Measurements from ENCODE around the gene NLGN1.
A peak's percentile ranks its signal among the peaks of the same experiment; 100 is the strongest.
"Not testable (repeated sequence)": the region's sequence is repeated elsewhere in the genome, so short reads cannot be mapped to it uniquely, and the experiment has no call there.

NLGN1 gene

GRCh38 chr3:174220775-174221554, 823.4 kb downstream of the NLGN1 start:
- peak; percentile 3 for DNase-seq (ENCODE audit: low read depth)

DNA sequence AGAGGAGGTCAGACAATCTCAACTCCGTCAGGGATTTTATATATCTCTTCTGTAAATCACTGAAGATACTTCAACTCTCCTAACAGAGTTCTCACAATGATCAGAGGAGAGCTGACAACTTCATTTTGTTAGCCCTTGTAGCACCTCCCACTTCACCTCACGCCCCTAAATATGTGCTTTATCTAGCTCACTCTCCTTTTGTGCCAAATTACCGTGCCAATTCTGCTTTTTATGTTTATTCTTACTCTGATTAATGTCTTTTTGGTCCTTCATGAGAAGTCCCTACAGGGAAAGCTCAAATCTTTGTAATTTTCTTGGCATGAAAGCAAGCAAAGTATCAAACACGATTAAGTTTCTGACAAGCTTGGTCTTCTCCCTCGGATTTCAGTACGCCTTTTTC, 825.5 kb downstream of the NLGN1 start:
- DNase-seq (ENCODE audit: low read depth) = no peak

GRCh38 chr3:174223626-174224025, 826.1 kb downstream of the NLGN1 start:
- DNase-seq (ENCODE audit: low read depth) = no peak

- peak; percentile 71 for DNase-seq (ENCODE audit: low read depth)
Observed at GRCh38 chr3:174229916-174230315, 832.4 kb downstream of the NLGN1 start.

DNA sequence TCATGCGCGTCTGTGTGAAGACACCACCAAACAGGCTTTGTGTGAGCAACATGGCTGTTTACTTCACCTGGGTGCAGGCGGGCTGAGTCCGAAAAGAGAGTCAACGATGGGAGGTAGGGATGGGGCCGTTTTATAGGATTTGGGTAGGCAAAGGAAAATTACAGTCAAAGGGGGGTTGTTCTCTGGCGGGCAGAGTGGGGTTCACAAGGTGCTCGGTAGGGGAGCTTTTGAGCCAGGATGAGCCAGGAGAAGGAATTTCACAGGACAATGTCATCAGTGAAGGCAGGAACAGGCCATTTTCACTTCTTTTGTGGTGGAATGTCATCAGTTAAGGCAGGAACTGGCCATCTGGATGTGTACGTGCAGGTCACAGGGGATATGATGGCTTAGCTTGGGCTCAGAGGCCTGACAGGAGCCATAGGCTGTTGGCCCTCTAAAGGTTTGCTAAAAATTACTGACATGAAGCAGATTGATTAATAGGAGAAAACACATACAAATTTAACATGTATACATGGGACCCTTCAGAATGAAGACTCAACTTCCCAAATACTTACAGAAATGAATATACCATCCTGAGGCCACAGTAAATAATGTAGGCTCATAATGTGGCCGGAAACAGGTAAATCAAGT, 834.6 kb downstream of the NLGN1 start:
- DNase-seq (ENCODE audit: low read depth) = not testable (repeated sequence)

GRCh38 chr3:174232658-174233429, 835.3 kb downstream of the NLGN1 start:
- DNase-seq (ENCODE audit: low read depth) = no peak

DNA sequence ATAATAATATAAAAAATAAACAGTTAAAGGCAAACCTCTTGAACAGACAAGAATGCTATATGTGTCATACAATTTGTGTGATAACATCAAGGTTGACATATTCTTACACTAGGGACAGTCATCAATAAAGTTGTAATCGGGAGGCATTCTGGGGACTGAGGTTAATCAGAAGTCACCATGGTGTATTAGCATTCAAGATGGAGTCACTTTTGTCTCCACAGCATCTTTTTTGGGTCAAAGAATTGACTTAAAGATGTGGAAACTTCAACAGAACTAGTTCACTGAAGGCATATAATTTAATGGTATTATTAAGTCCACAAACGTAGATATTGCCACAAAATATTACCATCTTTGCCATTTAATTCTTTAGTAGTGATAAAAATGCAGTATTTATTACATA, 836.0 kb downstream of the NLGN1 start:
- DNase-seq (ENCODE audit: low read depth) = no peak

DNA sequence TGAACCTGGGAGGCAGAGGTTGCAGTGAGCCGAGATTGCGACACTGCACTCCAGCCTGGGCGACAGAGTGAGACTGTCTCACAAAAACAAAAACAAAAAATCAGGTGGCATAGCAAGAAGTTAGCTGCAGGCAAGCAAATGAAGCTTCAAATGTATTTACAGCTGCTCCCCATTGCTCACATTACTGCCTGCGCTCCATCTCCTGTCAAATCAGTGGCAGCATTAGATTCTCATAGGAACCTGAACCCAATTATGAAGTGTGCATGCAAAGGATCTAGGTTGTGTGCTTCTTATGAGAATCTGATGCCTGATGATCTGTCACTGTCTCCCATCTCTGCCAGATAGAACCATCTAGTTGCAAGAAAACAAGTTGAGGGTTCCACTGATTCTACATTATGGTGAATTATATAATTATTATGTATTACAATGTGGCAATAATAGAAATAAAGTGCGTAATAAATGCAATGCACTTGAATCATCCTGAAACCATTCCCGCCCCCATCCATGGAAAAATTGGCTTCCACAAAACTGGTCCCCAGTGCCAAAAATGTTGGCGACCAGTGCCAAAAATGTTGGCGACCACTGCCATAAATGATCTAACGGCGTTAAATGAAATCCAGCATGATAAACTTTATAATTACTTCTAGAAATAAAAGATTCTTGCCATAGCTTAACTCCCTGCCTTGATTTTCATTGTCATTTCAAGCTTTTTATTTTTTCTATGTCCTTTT, 844.9 kb downstream of the NLGN1 start:
- DNase-seq (ENCODE audit: low read depth) = peak; percentile 11

DNA sequence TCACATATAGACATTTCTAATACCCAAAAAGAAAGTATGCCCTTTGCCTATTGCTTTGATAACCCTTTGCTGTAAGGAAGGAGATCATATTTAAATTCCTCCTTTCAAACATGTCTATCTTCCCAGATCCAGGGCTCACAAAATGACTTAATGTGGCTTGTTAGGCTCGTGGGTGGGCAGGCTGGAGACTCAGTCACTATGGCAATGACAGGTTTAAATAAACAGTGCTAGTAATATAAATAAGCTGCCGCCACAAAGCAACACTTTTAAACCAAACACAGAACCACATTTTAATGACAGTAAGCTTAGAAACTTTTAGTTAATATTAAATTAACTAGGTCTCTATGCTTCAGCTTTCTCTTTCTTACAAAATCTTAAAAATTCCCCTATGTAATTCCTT, 845.6 kb downstream of the NLGN1 start:
- DNase-seq (ENCODE audit: low read depth) = peak; percentile 66

DNA sequence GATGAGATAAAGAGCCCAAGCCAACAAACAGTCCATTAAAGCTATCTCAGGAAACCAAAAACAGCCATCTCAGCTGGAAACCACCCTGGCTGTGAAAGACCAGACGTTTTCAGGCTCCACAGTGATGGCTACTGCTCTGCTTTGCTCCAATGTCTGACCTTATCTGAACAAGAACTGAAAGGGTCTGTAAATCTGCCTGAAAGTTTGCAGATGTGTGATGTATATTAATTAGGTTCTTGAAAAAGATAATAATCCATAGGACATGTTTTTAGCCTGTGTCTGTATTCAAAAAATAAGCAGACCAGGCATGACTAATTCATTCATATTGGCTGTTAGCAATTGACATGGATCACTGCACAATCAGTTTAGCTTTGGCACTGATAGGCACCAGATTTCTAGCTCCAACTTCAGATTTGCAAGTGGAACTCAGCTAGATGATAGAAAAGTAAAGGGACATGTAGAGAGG, 850.2 kb downstream of the NLGN1 start:
- DNase-seq (ENCODE audit: low read depth) = no peak

GRCh38 chr3:174251681-174252080, 854.1 kb downstream of the NLGN1 start:
- no peak for DNase-seq (ENCODE audit: low read depth)

- DNase-seq (ENCODE audit: low read depth) = no peak
Observed at GRCh38 chr3:174253196-174253823, 855.8 kb downstream of the NLGN1 start.

DNA sequence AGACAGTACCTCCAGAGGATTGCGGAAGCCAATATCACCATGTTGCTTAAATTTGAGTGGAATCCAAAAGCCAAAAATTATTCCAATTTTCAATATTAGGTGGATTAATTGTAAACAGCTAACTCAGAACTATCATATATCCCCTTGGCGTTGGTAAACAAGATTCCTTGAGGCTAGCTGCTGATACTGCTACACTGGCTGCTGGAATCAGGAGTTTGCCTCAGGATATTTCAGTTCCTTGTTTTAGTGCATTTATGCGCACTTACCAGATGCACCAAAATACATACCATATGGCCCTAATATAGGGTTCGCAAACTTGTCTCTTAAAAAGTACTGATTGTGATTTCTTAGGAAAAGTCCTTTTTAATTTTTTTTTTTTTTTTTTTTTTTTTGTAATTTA, 856.4 kb downstream of the NLGN1 start:
- DNase-seq (ENCODE audit: low read depth) = no peak

GRCh38 chr3:174255454-174255853, 857.9 kb downstream of the NLGN1 start:
- DNase-seq (ENCODE audit: low read depth) = no peak

DNA sequence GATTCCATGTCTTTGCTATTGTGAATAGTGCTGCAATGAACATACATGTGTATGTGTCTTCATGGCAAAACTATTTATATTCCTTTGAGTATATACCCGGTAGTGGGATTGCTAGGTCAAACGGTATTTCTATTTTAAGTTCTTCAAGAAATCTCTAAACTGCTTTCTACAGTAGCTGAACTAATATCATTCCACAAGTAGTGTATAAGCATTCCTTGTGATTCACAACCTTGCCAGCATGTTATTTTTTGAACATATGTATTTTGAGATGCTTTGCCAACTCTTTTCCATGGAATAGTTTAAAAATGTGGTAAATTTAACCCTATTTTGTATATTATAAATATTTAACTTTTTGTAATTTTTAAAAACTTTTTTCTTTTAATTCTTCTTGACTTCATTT, 868.9 kb downstream of the NLGN1 start:
- peak; percentile 5 for DNase-seq (ENCODE audit: low read depth)

DNA sequence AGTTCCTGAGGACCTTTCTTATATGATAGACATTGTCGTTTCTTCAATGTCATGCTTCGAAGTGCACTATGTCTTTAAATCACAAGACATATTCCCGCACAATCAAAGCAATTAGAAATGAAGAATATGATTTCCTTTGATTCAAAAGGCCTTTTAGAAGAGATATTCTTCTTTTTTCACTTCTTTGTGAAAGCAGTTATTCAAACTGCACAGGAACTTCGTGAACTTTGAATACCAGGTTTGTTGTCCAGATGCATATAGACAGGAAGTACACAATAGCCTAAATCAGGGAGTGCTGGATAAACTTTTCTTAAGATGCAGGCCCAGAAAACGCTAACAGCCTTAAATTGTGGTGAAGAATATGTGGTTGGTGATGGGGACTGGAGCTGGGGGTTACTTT, 870.5 kb downstream of the NLGN1 start:
- DNase-seq (ENCODE audit: low read depth) = no peak

- no peak for DNase-seq (ENCODE audit: low read depth)
Observed at GRCh38 chr3:174268586-174268985, 871.0 kb downstream of the NLGN1 start.

DNA sequence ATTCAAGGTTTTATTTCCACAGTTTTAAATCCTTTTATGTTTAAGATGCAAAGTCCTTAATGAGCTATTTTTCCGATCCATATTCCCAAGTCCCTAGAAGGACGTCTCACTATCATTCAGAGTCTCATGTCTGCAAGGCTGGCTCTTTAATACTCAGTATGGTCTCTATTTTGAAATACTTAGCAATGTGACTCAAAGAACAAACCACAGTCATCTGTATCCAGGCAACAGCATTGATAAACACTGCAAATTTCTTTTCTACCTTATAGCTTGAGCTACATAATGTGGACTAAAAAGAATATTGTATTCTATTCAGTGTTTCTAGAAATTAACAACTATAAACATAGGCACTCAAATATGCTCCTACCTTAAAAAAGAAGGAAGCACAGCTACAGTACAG, 873.3 kb downstream of the NLGN1 start:
- peak; percentile 81 for DNase-seq (ENCODE audit: low read depth)

DNA sequence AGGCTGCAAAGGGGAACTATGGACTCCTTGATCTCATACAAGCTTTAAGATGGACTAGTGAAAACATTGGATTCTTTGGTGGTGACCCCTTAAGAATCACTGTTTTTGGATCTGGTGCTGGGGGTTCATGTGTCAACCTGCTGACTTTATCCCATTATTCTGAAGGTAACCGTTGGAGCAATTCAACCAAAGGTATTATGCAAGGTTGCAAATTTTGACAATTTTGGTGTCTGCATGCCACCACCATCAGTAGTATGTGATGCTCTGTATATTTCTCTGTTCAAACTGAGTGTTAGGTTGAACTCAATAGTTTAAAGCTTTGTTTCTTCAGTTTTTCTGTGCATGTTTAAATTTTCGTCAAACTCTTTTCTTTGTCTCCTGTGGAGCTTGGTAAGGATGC, 877.8 kb downstream of the NLGN1 start:
- DNase-seq (ENCODE audit: low read depth) = no peak

GRCh38 chr3:174276826-174277225, 879.3 kb downstream of the NLGN1 start:
- no peak for DNase-seq (ENCODE audit: low read depth)

DNA sequence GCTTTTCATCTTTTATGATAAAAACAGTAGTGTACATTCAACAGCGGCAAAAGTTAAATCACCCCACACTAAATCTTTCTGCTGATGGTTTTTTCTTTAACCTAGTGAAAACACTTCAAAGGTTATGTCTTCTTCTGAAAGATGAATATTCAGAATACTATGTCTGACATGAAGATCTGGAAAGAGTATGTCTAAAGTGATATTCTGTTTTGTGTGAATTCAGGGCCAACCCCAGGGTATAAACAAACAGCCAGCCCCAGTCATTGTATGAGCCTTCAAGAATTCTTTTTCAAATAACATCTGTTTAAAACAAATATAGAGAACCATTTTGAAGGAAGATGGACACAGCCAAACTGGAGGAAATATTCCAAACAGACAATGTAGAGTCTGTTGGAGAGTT, 880.5 kb downstream of the NLGN1 start:
- DNase-seq (ENCODE audit: low read depth) = no peak

- DNase-seq (ENCODE audit: low read depth) = no peak
Observed at GRCh38 chr3:174280186-174280585, 882.6 kb downstream of the NLGN1 start.

Measured in EH (cell line).